K562 (cell line): ENCODE data around the gene FILIP1. TPM values are rescaled to one million over a fixed set of nuclear protein-coding genes. Genes with fewer than 3 reads are reported as not detected.

Experiments used
- ATAC-seq: fragments of 200-7000 bp; cut with Tn5 transposase; 3 replicates; pipeline ENCODE4 v1.9.1; 2020; ENCODE audit warnings: moderate library complexity
- BruUV-seq: library from RNA; stranded (reverse); fragments of 400-500 nt; replicated peaks from 2 replicates; lab custom pipeline; 2021; lab: Mats Ljungman, UMichigan
- CTCF ChIA-PET: fragments of 300-600 bp; formaldehyde crosslinking; extraction: SDS; loops from one replicate; lab custom pipeline; 2021; ENCODE audit warnings: low intra/inter-chr PET ratio; lab: Yijun Ruan, JAX
- POLR2A ChIA-PET: fragments of 300-600, 350-650 bp; sonication (Branson Sonifier 250); formaldehyde crosslinking; extraction: SDS; loops from one replicate; lab custom pipeline; 2021; ENCODE audit warnings: antibody characterized with exemption, inconsistent platforms; lab: Yijun Ruan, JAX
- DNase-seq, 4 experiments: peaks; one replicate each; pipeline versions ENCODE4 v3.0.0 to v3.0.0-alpha.2; 2011 to 2018; ENCODE audit warnings: low spot score in 3 of 4, mixed read lengths in 3 of 4; ENCODE audit errors: extremely low read depth in 1 of 4
- FAIRE-seq: peaks from 2 replicates; lab custom pipeline; 2011; peaks lifted over from hg19 to GRCh38; lab: Jason Lieb, UNC
- H2AFZ ChIP-seq: 2 replicates; pipeline ENCODE4 v1.6.0; 2011; ENCODE audit warnings: low read depth, low read length, control low read depth, inconsistent platforms
- H3K27ac ChIP-seq: fragments of 200-600 bp; 3 replicates; pipeline ENCODE4 v1.8.0; 2011; ENCODE audit warnings: low read depth, mild to moderate bottlenecking, control low read depth, inconsistent platforms, low read length, moderate library complexity, mixed read lengths; ENCODE audit errors: extremely low read depth
- H3K27me3 ChIP-seq, 2 experiments: fragments of 300-600 bp in 1 of 2; 2 replicates in 1 of 2; 3 replicates in 1 of 2; pipeline versions ENCODE4 v1.6.0 to v1.8.0; 2011; ENCODE audit warnings: inconsistent platforms in 2 of 2, low read length in 2 of 2, mild to moderate bottlenecking in 1 of 2, mixed read lengths in 1 of 2, moderate library complexity in 1 of 2; ENCODE audit not compliant: control insufficient read depth in 2 of 2, insufficient read depth in 2 of 2
- H3K36me3 ChIP-seq: fragments of 300-600 bp; 3 replicates; pipeline ENCODE4 v1.8.0; 2011; ENCODE audit warnings: mild to moderate bottlenecking, low read length, inconsistent platforms; ENCODE audit not compliant: control insufficient read depth, insufficient read depth
- H3K4me1 ChIP-seq, 2 experiments: fragments of 200-600 bp in 1 of 2; replicated peaks in 1 of 2; 2 replicates in 1 of 2; 3 replicates in 1 of 2; pipeline versions ENCODE4 v1.5.1 to v1.8.0; 2011; ENCODE audit warnings: inconsistent platforms in 2 of 2, low read length in 2 of 2, mild to moderate bottlenecking in 1 of 2, mixed read lengths in 1 of 2, moderate library complexity in 1 of 2; ENCODE audit not compliant: control insufficient read depth in 2 of 2, insufficient read depth in 2 of 2
- H3K4me2 ChIP-seq: 2 replicates; pipeline ENCODE4 v1.6.1; 2011; ENCODE audit warnings: low read length, control low read depth, inconsistent platforms, mixed read lengths; ENCODE audit not compliant: insufficient read depth
- H3K4me3 ChIP-seq: fragments of 200-600 bp; sonication (generic), shearing (Covaris generic); 2 replicates; pipeline ENCODE4 v1.5.1; 2016; ENCODE audit warnings: control low read depth, inconsistent platforms
- H3K79me2 ChIP-seq: fragments of 200-600 bp; 3 replicates; pipeline ENCODE4 v1.8.0; 2011; ENCODE audit warnings: low read length, inconsistent platforms; ENCODE audit not compliant: control insufficient read depth, insufficient read depth
- H3K9ac ChIP-seq, 2 experiments: 2 replicates each; pipeline versions ENCODE4 v1.6.0 to v1.6.1; 2011; ENCODE audit warnings: low read depth in 2 of 2, low read length in 2 of 2, control low read depth in 1 of 2, inconsistent platforms in 1 of 2, mild to moderate bottlenecking in 1 of 2, mixed read lengths in 1 of 2; ENCODE audit not compliant: insufficient read depth in 1 of 2
- H3K9me1 ChIP-seq: one replicate; pipeline ENCODE4 v1.6.0; 2011; ENCODE audit warnings: inconsistent platforms, mild to moderate bottlenecking, low read length, moderate library complexity; ENCODE audit not compliant: control insufficient read depth, insufficient read depth
- H3K9me3 ChIP-seq: replicated peaks from 2 replicates; pipeline ENCODE4 v1.5.1; 2011; ENCODE audit warnings: low read depth, low read length, inconsistent platforms; ENCODE audit not compliant: control insufficient read depth, insufficient read depth
- H4K20me1 ChIP-seq: replicated peaks from 2 replicates; pipeline ENCODE4 v1.6.1; 2011; ENCODE audit warnings: low read length, inconsistent platforms, mixed read lengths; ENCODE audit not compliant: control insufficient read depth, insufficient read depth
- DDX20 ChIP-seq: fragments of 450-650 bp; IDR thresholded peaks from 2 replicates; pipeline ENCODE4 v1.6.1; 2016; ENCODE audit warnings: missing genetic modification characterization, low read depth, mild to moderate bottlenecking, missing compliant biosample characterization, moderate library complexity
- HDAC2 ChIP-seq: fragments of 450-650 bp; IDR thresholded peaks from 2 replicates; pipeline ENCODE4 v1.6.1; 2016; ENCODE audit warnings: mild to moderate bottlenecking
- HSF4 ChIP-seq: fragments of 250-450 bp; sonication (Bioruptor Pico); IDR thresholded peaks from 2 replicates; pipeline ENCODE4 v2.1.2; 2022; ENCODE audit warnings: mild to moderate bottlenecking, moderate library complexity, borderline replicate concordance
- ILK ChIP-seq: fragments of 450-650 bp; IDR thresholded peaks from 2 replicates; pipeline ENCODE4 v1.6.1; 2016; ENCODE audit warnings: missing genetic modification characterization, low read depth, mild to moderate bottlenecking, missing compliant biosample characterization, moderate library complexity, borderline replicate concordance
- JUNB ChIP-seq: fragments of 450-650 bp; formaldehyde crosslinking; conservative IDR thresholded peaks from 2 replicates; pipeline ENCODE4 v1.4.0; 2020; ENCODE audit warnings: mild to moderate bottlenecking
- KAT8 ChIP-seq: fragments of 450-650 bp; IDR thresholded peaks from 2 replicates; pipeline ENCODE4 v1.6.1; 2016; ENCODE audit warnings: low read depth, mild to moderate bottlenecking
- MCM5 ChIP-seq: fragments of 450-650 bp; IDR thresholded peaks from 2 replicates; pipeline ENCODE4 v1.6.1; 2016; ENCODE audit warnings: low read depth
- MED1 ChIP-seq: sonication (generic); formaldehyde crosslinking; IDR thresholded peaks from 2 replicates; pipeline ENCODE4 v1.8.1; 2023; ENCODE audit warnings: missing genetic modification reagents, borderline replicate concordance
- MYC ChIP-seq, 2 experiments: fragments of 250-450 bp in 1 of 2; sonication (Bioruptor Pico) in 1 of 2; IDR thresholded peaks; 2 replicates each; pipeline versions ENCODE4 v1.5.1 to v1.6.1; 2012 to 2021; ENCODE audit warnings: low read depth in 2 of 2, borderline replicate concordance in 1 of 2, improper control_type of control experiment in 1 of 2, low read length in 1 of 2, mild to moderate bottlenecking in 1 of 2, moderate library complexity in 1 of 2
- PCBP1 ChIP-seq: fragments of 200-400 bp; formaldehyde crosslinking; IDR thresholded peaks from 2 replicates; pipeline ENCODE4 v1.6.1; 2018; ENCODE audit warnings: mild to moderate bottlenecking, low read depth, low read length; ENCODE audit not compliant: poor library complexity, severe bottlenecking
- RBM34 ChIP-seq: fragments of 200-400 bp; formaldehyde crosslinking; IDR thresholded peaks from 2 replicates; pipeline ENCODE4 v1.6.1; 2018; ENCODE audit warnings: low read length, borderline replicate concordance; ENCODE audit not compliant: insufficient read depth
- U2AF1 ChIP-seq: fragments of 200-400 bp; formaldehyde crosslinking; optimal IDR thresholded peaks from 2 replicates; pipeline ENCODE3; 2017; ENCODE audit warnings: mild to moderate bottlenecking, low read depth, low read length, moderate library complexity
- YY1 ChIP-seq, 3 experiments: IDR thresholded peaks; 2 replicates each; pipeline ENCODE4 v1.6.1; 2011; ENCODE audit warnings: low read length in 2 of 3, mild to moderate bottlenecking in 2 of 3, moderate library complexity in 2 of 3, borderline replicate concordance in 1 of 3, control low read depth in 1 of 3, low read depth in 1 of 3; ENCODE audit not compliant: insufficient read depth in 3 of 3, insufficient replicate concordance in 2 of 3, control insufficient read depth in 1 of 3, insufficient read length in 1 of 3; ENCODE audit errors: extremely low read depth in 1 of 3
- ZNF778 ChIP-seq: fragments of 450-650 bp; formaldehyde crosslinking; IDR thresholded peaks from 2 replicates; pipeline ENCODE4 v1.4.0; 2020; ENCODE audit warnings: mild to moderate bottlenecking, moderate library complexity
- in situ Hi-C: fragments of 300-500 bp; cut with MboI; formaldehyde crosslinking; loops from 4 replicates; pipeline ENCODE4 v1.15.0; 2018; ENCODE audit warnings: inconsistent platforms, mixed read lengths
- intact Hi-C: fragments of 100-400 bp; cut with micrococcal nuclease; formaldehyde crosslinking; loops from 2 replicates; pipeline ENCODE4 v1.14.2; 2022
- polyA plus RNA-seq, 8 experiments: library from polyadenylated mRNA; depleted of rRNA in 4 of 8; stranded (reverse) in 5 of 8; unstranded in 3 of 8; fragments of >200 nt; fragmentation: Nextera tagmentation in 2 of 8; fragmentation: Illumina TruSeq in 1 of 8; extraction: Ambion mirVana in 2 of 8; extraction: Trizol in 1 of 8; gene quantifications; 2 replicates each; pipeline versions ENCODE4 v1.2.1 to v1.2.3, GENCODE V29; 2011 to 2014; ENCODE audit warnings: inconsistent platforms in 1 of 8, missing spikeins in 1 of 8
- total RNA-seq, 7 experiments: library from RNA; depleted of rRNA in 6 of 7; stranded (reverse); fragments of >200 nt in 6 of 7; fragmentation: Illumina TruSeq in 2 of 7; extraction: Trizol in 2 of 7; gene quantifications; 2 replicates each; pipeline versions ENCODE4 v1.2.1 to v1.2.3, GENCODE V29; 2011 to 2021; ENCODE audit warnings: low replicate concordance in 1 of 7
- TF ChIP-seq, protein P1 (sequence below): fragments of 250-450 bp; sonication (Bioruptor Pico); IDR thresholded peaks from 2 replicates; pipeline ENCODE4 v1.6.1; 2021; ENCODE audit warnings: mild to moderate bottlenecking
- TF ChIP-seq, protein P2 (sequence below): sonication (generic); formaldehyde crosslinking; IDR thresholded peaks from 2 replicates; pipeline ENCODE4 v1.8.1; 2022; ENCODE audit warnings: missing genetic modification reagents

Gene FILIP1
- total and polyA plus RNA-seq, 9 of the 15 experiments (the other 6 are each of a cell fraction or from before 2014, with no cell fraction given), result 0.03 to 0.25 (median 0.10) TPM; not detected in 1

DNA sequence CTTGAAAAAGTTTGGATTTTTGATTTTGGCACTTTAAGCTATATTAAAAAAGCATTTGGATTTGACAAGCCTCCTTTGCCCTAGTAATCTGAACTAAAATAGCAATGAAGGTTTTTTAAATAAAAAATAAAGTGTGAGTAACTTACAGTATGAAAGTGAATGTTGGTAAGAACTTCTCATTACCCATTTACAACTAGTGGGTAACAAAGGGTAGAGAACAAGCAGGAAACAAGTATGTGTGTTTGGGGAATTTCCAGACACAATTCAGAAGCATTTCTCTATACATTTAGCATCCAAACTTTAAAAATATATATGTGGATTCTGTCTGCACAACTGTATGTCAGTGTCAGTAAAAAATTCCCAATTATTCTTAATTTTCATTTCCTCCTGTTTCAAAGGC lies 211.9 kb downstream of the FILIP1 start:
- Histone ChIP-seq H3K36me3 (peaks cover 4% of the 10 kb centered on the region; the same call in 2 of the 3 replicates), H3K9me3 (no peaks in the 10 kb centered on the region), H3K79me2 (peaks cover 97% of the 10 kb centered on the region), H3K4me2 (no peak overlapping the region), H3K4me1 (peaks cover 0 to 25% of the 10 kb centered on the region in 2 experiments; a peak in 3 of 5 replicates), H3K27ac (no peak overlapping the region), H3K4me3 (no peak overlapping the region), H4K20me1 (no peaks in the 10 kb centered on the region; the same call in 1 of the 2 replicates), H3K9ac (peak overlapping the region in 1 of 2 experiments; percentile 89; a peak in 1 of 4 replicates), H2AFZ (no peak overlapping the region), H3K27me3 (no peaks in the 10 kb centered on the region), H3K9me1 (no peaks in the 10 kb centered on the region)
- FAIRE-seq (no peak), DNase-seq (no peak), ATAC-seq (no peak)
- intact Hi-C loops, result loop anchor here (10.0 kb wide), 2 partner anchors 323 to 1757 kb away; partner anchors contain the start of genes EEF1A1 and SENP6
- POLR2A ChIA-PET, result interaction anchor here (0.8 kb wide), 1 partner anchor 9 kb away, joined by 3 read pairs; no protein-coding TSS in a partner anchor
- TF ChIP-seq ILK (tag), result no peak
- no peak for TF ChIP-seq HDAC2
- TF ChIP-seq MED1 (CRISPR knock-in tag), result no peak
- TF ChIP-seq, protein P1, sequence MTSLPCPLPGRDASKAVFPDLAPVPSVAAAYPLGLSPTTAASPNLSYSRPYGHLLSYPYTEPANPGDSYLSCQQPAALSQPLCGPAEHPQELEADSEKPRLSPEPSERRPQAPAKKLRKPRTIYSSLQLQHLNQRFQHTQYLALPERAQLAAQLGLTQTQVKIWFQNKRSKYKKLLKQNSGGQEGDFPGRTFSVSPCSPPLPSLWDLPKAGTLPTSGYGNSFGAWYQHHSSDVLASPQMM, result no peak
- TF ChIP-seq HSF4 (CRISPR knock-in tag), result no peak
- TF ChIP-seq YY1 (IDR thresholded peaks at IDR 0.05; ENCODE audit: borderline replicate concordance in 1 of 3, control insufficient read depth in 1 of 3, extremely low read depth in 1 of 3, insufficient read depth in 3 of 3, insufficient read length in 1 of 3, insufficient replicate concordance in 2 of 3, low read depth in 1 of 3, low read length in 2 of 3), result no peak
- TF ChIP-seq RBM34, result no peak
- no peak for TF ChIP-seq MCM5
- no peak for TF ChIP-seq ZNF778 (CRISPR knock-in tag)
- no peak for TF ChIP-seq MYC (IDR thresholded peaks at IDR 0.05; ENCODE audit: low read depth, low read length)
- no peak for TF ChIP-seq MYC (CRISPR knock-in tag; IDR thresholded peaks at IDR 0.05; ENCODE audit: borderline replicate concordance, low read depth)
- no peak for TF ChIP-seq PCBP1
- TF ChIP-seq JUNB (CRISPR knock-in tag), result no peak
- TF ChIP-seq, protein P2, sequence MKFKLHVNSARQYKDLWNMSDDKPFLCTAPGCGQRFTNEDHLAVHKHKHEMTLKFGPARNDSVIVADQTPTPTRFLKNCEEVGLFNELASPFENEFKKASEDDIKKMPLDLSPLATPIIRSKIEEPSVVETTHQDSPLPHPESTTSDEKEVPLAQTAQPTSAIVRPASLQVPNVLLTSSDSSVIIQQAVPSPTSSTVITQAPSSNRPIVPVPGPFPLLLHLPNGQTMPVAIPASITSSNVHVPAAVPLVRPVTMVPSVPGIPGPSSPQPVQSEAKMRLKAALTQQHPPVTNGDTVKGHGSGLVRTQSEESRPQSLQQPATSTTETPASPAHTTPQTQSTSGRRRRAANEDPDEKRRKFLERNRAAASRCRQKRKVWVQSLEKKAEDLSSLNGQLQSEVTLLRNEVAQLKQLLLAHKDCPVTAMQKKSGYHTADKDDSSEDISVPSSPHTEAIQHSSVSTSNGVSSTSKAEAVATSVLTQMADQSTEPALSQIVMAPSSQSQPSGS (CRISPR knock-in tag), result no peak
- TF ChIP-seq U2AF1, result no peak
- TF ChIP-seq DDX20 (tag), result no peak
- no peak for TF ChIP-seq KAT8
- CTCF ChIA-PET, result no interaction called here
- in situ Hi-C loops, result no loop called here
- BruUV-seq, result no TSS peak
